Spleen (tissue), 11 donors: ENCODE results near the gene TRIM56. TPM values are rescaled to one million over a fixed set of nuclear protein-coding genes. Genes with fewer than 3 reads are reported as not detected.
"Not testable (repeated sequence)": the region's sequence is repeated elsewhere in the genome, so short reads cannot be mapped to it uniquely, and the experiment has no call there.

Experiments used
- DNase-seq: peaks from one replicate; pipeline ENCODE4 v3.0.0-alpha.2; 2020
- H3K27ac ChIP-seq, 8 donors: fragments of 200-600 bp; sonication (generic) in 7 of 8; 1 replicate in 4 of 8; 2 replicates in 4 of 8; pipeline versions ENCODE4 v1.5.0 to v1.8.0; 2016 to 2021; ENCODE audit warnings: inconsistent platforms in 4 of 8, mild to moderate bottlenecking in 4 of 8, moderate library complexity in 1 of 8
- H3K27me3 ChIP-seq, 7 donors: fragments of 200-600 bp; sonication (generic) in 6 of 7; replicated peaks in 1 of 7; 1 replicate in 4 of 7; 2 replicates in 3 of 7; pipeline versions ENCODE4 v1.5.0 to v1.8.0; 2016 to 2021; ENCODE audit warnings: inconsistent platforms in 3 of 7, mild to moderate bottlenecking in 1 of 7
- H3K36me3 ChIP-seq, 6 donors: fragments of 200-600 bp; sonication (generic) in 5 of 6; 1 replicate in 4 of 6; 2 replicates in 2 of 6; pipeline versions ENCODE4 v1.5.0 to v1.8.0; 2016 to 2021; ENCODE audit warnings: inconsistent platforms in 2 of 6
- H3K4me1 ChIP-seq, 6 donors: fragments of 200-600 bp; sonication (generic) in 5 of 6; 1 replicate in 3 of 6; 2 replicates in 3 of 6; pipeline versions ENCODE4 v1.5.0 to v1.8.0; 2016 to 2021; ENCODE audit warnings: inconsistent platforms in 3 of 6
- H3K4me3 ChIP-seq, 8 donors: fragments of 200-600 bp; sonication (generic) in 7 of 8; 1 replicate in 4 of 8; 2 replicates in 4 of 8; pipeline versions ENCODE4 v1.5.0 to v1.8.0; 2016 to 2021; ENCODE audit warnings: inconsistent platforms in 4 of 8, mild to moderate bottlenecking in 4 of 8, moderate library complexity in 2 of 8
- H3K9me3 ChIP-seq, 8 donors: fragments of 200-600 bp; sonication (generic) in 7 of 8; 1 replicate in 4 of 8; 2 replicates in 4 of 8; pipeline versions ENCODE4 v1.5.0 to v1.8.0; 2016 to 2021; ENCODE audit warnings: inconsistent platforms in 4 of 8
- POLR2A ChIP-seq, 3 donors: fragments of 450-650 bp; IDR thresholded peaks; one replicate each; pipeline ENCODE4 v1.5.1; 2017; ENCODE audit warnings: antibody characterized with exemption in 3 of 3, mild to moderate bottlenecking in 1 of 3
- POLR2AphosphoS5 ChIP-seq, 3 donors: sonication (generic); formaldehyde crosslinking; IDR thresholded peaks; one replicate each; pipeline ENCODE4 v1.5.1; 2017; ENCODE audit warnings: antibody characterized with exemption in 3 of 3
- WGBS, 5 donors: extraction: QIAGEN DNeasy Blood & Tissue Kit in 3 of 5; methylation state at CpG; one replicate each; pipeline versions ENCODE4 v1.1.5 to v1.1.7; 2013 to 2018; 5-methylcytosine and 5-hydroxymethylcytosine counted together
- intact Hi-C: fragments of 100-400 bp; cut with DNase I; formaldehyde crosslinking; loops from one replicate; pipeline ENCODE4 v1.15.0; 2023; ENCODE audit warnings: low total_unique reads
- polyA plus RNA-seq, 3 donors: library from polyadenylated mRNA; stranded (reverse); fragments of 200-250 nt; gene quantifications; one replicate each; pipeline ENCODE4 v1.2.1, GENCODE V29; 2013
- total RNA-seq, 7 donors: library from RNA; depleted of rRNA in 3 of 7; stranded (reverse); fragments of >200 nt in 3 of 7; fragmentation: NEBNext Ultra II Directional in 4 of 7; extraction: Animal tissue kit (Norgen Biotek cat#: 25700) in 4 of 7; gene quantifications; one replicate each; pipeline versions ENCODE4 v1.1.0 to v1.2.1, GENCODE V29; 2016 to 2021
- TF ChIP-seq, protein P1 (sequence below), 11 experiments: fragments of 200-600 bp in 7 of 11; fragments of 450-650 bp in 4 of 11; sonication (generic) in 4 of 11; IDR thresholded peaks in 8 of 11; conservative IDR thresholded peaks in 3 of 11; 1 replicate in 7 of 11; 2 replicates in 4 of 11; pipeline versions ENCODE4 v1.4.0 to v1.8.0; 2016 to 2021; ENCODE audit warnings: antibody characterized with exemption in 11 of 11, inconsistent platforms in 4 of 11, mild to moderate bottlenecking in 1 of 11
- donor health status: healthy with polysubstance abuse.
- donor health status: DM: no; HTN: no; CAD: no; lungs with moderate emphysema.
- donor health status: DM: no; HTN: no; CAD: no.
- donor health status: Bipolar disorder and iron deficiency.
- donor health status: healthy.
- donor health status: DM: no; HTN: no; CAD: no.
- donor health status: DM: yes; HTN: yes; CAD: no.

TRIM56 gene
- total and polyA plus RNA-seq, 10 donors, result 5.0 to 82.2 (median 38.5) TPM

DNA sequence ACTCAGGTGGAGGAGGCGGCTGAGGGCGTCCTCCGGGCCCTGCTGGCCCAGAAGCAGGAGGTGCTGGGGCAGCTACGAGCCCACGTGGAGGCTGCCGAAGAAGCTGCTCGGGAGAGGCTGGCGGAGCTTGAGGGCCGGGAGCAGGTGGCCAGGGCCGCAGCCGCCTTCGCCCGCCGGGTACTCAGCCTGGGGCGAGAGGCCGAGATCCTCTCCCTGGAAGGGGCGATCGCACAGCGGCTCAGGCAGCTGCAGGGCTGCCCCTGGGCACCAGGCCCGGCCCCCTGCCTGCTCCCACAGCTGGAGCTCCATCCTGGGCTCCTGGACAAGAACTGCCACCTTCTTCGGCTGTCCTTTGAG lies 2.8 kb downstream of the TRIM56 start:
- H3K9me3 ChIP-seq, result no peaks in the 10 kb centered on the region
- 92 to 97% (median 94%) methylated on average over 14 to 21 of the region's 21 CpGs for WGBS, 5 donors
- H3K4me1 ChIP-seq, result peaks cover 26 to 66% (median 53%) of the 10 kb centered on the region in 6 donors
- no peak for DNase-seq
- TF ChIP-seq, protein P1, sequence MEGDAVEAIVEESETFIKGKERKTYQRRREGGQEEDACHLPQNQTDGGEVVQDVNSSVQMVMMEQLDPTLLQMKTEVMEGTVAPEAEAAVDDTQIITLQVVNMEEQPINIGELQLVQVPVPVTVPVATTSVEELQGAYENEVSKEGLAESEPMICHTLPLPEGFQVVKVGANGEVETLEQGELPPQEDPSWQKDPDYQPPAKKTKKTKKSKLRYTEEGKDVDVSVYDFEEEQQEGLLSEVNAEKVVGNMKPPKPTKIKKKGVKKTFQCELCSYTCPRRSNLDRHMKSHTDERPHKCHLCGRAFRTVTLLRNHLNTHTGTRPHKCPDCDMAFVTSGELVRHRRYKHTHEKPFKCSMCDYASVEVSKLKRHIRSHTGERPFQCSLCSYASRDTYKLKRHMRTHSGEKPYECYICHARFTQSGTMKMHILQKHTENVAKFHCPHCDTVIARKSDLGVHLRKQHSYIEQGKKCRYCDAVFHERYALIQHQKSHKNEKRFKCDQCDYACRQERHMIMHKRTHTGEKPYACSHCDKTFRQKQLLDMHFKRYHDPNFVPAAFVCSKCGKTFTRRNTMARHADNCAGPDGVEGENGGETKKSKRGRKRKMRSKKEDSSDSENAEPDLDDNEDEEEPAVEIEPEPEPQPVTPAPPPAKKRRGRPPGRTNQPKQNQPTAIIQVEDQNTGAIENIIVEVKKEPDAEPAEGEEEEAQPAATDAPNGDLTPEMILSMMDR (IDR thresholded peaks at IDR 0.05 in 8 of 11, conservative IDR thresholded peaks at IDR 0.05 in 3 of 11), result no peak
- TF ChIP-seq POLR2A (IDR thresholded peaks at IDR 0.05) (no peak), POLR2AphosphoS5 (IDR thresholded peaks at IDR 0.05) (no peak)
- intact Hi-C loops, result no loop called here
- H3K27ac ChIP-seq, result peak overlapping the region in 1 of 8 donors; percentile 50
- H3K36me3 ChIP-seq, result peaks cover 0 to 64% (median 37%) of the 10 kb centered on the region in 6 donors
- H3K4me3 ChIP-seq, result no peak overlapping the region
- H3K27me3 ChIP-seq, result no peaks in the 10 kb centered on the region

DNA sequence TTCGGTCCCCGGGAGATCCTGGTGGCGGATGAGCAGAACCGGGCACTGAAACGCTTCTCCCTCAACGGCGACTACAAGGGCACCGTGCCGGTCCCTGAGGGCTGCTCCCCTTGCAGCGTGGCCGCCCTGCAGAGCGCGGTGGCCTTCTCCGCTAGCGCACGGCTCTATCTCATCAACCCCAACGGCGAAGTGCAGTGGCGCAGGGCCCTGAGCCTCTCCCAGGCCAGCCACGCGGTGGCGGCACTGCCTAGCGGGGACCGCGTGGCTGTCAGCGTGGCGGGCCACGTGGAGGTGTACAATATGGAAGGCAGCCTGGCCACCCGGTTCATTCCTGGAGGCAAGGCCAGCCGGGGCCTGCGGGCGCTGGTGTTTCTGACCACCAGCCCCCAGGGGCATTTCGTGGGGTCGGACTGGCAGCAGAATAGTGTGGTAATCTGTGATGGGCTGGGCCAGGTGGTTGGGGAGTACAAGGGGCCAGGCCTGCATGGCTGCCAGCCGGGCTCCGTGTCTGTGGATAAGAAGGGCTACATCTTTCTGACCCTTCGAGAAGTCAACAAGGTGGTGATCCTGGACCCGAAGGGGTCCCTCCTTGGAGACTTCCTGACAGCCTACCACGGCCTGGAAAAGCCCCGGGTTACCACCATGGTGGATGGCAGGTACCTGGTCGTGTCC lies 3.7 kb downstream of the TRIM56 start:
- DNase-seq, result no peak
- TF ChIP-seq, protein P1 (IDR thresholded peaks at IDR 0.05 in 8 of 11, conservative IDR thresholded peaks at IDR 0.05 in 3 of 11), result no peak
- TF ChIP-seq POLR2A (IDR thresholded peaks at IDR 0.05) (no peak), POLR2AphosphoS5 (IDR thresholded peaks at IDR 0.05) (peak in 2 of 3 donors; percentile 15 to 64)

GRCh38 chr7:101089876-101090275 lies 4.6 kb downstream of the TRIM56 start:
- Histone ChIP-seq H3K9me3 (no peaks in the 10 kb centered on the region), H3K36me3 (peaks cover 0 to 64% (median 37%) of the 10 kb centered on the region in 6 donors), H3K27ac (no peak overlapping the region), H3K27me3 (no peaks in the 10 kb centered on the region), H3K4me3 (no peak overlapping the region), H3K4me1 (peaks cover 23 to 76% (median 55%) of the 10 kb centered on the region in 6 donors)
- 88 to 96% (median 91%) methylated on average over 9 of the region's 9 CpGs for WGBS, 5 donors
- TF ChIP-seq POLR2A (IDR thresholded peaks at IDR 0.05) (no peak), POLR2AphosphoS5 (IDR thresholded peaks at IDR 0.05) (no peak)
- DNase-seq, result no peak
- intact Hi-C loops, result no loop called here

More for the DNA sequence above, 3.7 kb downstream of the TRIM56 start:
- Histone ChIP-seq H3K4me3 (no peak overlapping the region), H3K27me3 (no peaks in the 10 kb centered on the region), H3K27ac (peak overlapping the region in 1 of 8 donors; percentile 27), H3K9me3 (no peaks in the 10 kb centered on the region), H3K36me3 (peaks cover 0 to 64% (median 37%) of the 10 kb centered on the region in 6 donors), H3K4me1 (peaks cover 26 to 75% (median 57%) of the 10 kb centered on the region in 6 donors)
- intact Hi-C loops, result no loop called here
- WGBS, 5 donors, result 91 to 97% (median 95%) methylated on average over 14 to 41 of the region's 41 CpGs

- H3K27ac ChIP-seq, H3K4me3 ChIP-seq, H3K27me3 ChIP-seq, DNase-seq, H3K9me3 ChIP-seq, intact Hi-C loops: not testable (repeated sequence)
- peaks cover 7 to 64% (median 37%) of the 10 kb centered on the region in 6 donors for H3K4me1 ChIP-seq
- peaks cover 0 to 55% (median 33%) of the 10 kb centered on the region in 6 donors for H3K36me3 ChIP-seq
- peak in 1 of 3 donors; percentile 22 for TF ChIP-seq POLR2AphosphoS5 (IDR thresholded peaks at IDR 0.05)
- WGBS, 5 donors, result 88 to 96% (median 93%) methylated on average over 16 to 52 of the region's 53 CpGs
Measured at GRCh38 chr7:101092266-101092905, 7.1 kb downstream of the TRIM56 start.

GRCh38 chr7:101093906-101094305 lies 8.6 kb downstream of the TRIM56 start:
- Histone ChIP-seq H3K27ac (no peak overlapping the region), H3K4me3 (no peak overlapping the region), H3K27me3 (no peaks in the 10 kb centered on the region), H3K4me1 (peaks cover 6 to 52% (median 24%) of the 10 kb centered on the region in 6 donors), H3K36me3 (peaks cover 0 to 39% (median 18%) of the 10 kb centered on the region in 6 donors), H3K9me3 (no peaks in the 10 kb centered on the region)
- TF ChIP-seq, protein P1 (IDR thresholded peaks at IDR 0.05 in 8 of 11, conservative IDR thresholded peaks at IDR 0.05 in 3 of 11), result no peak
- no peak for TF ChIP-seq POLR2A (IDR thresholded peaks at IDR 0.05)
- TF ChIP-seq POLR2AphosphoS5 (IDR thresholded peaks at IDR 0.05), result no peak
- no peak for DNase-seq
- intact Hi-C loops, result no loop called here
- WGBS, 5 donors, result 87 to 95% (median 91%) methylated on average over 4 of the region's 4 CpGs
